ENCODE results near the gene MPC1.
"Not testable (repeated sequence)": the region's sequence is repeated elsewhere in the genome, so short reads cannot be mapped to it uniquely, and the experiment has no call there.

Gene MPC1

DNA sequence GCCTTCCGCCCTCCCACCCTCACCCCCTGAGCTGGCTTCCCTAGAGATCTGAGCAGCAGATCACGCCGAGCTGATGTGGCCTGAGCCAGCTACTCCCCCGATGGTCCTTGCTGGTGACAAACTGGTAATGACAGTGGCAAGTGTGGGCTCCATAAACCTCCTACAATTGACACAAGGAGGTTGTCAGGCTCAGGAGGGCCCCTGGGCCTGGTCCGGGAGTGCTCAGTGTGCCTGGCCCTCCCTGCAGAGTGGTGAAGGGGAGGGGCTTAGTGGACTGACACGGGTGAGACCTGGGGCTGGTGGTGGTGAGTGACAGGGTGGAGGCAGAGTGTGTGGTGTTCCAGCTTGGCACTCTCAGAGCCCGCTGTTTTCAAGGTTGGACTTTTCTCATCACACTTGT lies 22.6 kb upstream of the MPC1 start:
- DNase-seq: no peak

DNA sequence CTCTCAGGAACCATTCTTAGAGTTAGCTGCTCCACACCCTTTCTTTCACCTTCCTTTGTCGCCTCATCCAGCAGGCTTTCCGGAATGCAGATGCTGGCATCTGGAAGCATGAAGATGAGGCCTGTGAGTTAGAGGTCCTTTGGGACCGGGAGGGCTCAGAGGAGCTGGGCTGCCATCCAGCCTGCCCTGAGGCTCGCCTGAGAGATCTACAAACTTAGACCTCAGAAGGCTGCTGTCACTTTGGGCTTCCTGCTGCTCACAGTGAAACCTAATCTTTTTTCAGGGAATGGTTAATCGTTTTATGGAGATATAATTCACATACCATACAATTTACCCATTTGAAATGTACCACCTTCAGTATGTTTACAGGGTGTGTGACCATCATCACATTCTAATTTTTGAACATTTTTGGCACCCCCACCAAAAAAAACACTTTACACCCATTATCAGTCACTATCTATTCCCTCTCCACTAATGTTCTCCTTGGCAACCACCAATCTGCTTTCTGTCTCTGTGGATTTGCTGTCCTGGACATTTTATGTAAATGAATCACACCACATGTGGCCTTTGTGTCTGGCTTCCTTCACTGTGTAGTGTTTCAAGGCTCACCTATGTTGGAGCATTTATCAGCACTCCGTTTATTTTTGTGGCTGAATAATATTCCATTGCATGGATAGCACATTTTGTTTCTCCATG lies 20.0 kb upstream of the MPC1 start:
- no peak for DNase-seq

DNA sequence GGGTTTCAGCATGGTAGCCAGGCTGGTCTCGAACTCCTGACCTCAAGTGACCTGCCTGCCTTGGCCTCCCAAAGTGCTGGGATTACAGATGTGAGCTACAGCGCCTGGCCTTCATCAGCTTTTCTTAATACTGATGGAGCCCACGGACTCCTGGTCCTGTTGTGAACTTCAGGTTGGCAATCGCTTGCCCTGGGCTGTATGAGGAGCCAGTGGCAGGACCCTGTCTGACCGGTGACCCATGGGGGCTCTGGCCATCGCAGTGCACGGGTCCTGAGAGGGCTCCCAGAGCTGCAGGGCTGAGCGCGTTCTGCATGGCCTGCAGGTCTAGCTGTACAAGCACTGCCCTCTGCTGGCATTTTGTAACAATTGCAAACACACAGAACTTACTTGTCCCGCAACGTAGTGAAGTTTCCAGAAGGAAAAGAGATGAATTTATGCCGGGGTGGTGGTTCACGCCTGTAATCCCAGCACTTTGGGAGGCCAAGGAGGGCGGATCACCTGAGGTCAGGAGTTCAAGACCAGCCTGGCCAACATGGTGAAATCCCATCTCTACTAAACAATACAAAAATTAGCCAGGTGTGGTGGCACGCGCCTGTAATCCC lies 18.0 kb upstream of the MPC1 start:
- DNase-seq: peak; percentile 50

DNA sequence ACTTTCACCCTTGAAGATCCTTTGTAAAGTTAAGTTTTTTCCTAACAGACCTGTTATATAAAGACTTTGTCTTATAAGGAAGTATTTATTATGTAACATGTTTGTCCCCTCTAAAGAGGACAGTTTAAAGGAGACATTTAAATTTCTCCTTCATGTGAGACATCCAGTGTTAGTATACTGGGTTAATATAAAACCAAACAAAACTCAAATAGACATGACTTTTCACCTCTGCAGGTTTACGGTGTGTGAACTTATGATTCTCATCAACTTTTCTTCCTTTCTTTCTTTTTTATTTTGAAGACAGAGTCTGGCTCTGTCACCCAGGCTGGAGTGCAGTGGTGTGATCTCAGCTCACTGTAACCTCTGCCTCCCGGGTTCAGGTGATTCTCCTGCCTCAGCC lies 17.4 kb upstream of the MPC1 start:
- DNase-seq: no peak

DNA sequence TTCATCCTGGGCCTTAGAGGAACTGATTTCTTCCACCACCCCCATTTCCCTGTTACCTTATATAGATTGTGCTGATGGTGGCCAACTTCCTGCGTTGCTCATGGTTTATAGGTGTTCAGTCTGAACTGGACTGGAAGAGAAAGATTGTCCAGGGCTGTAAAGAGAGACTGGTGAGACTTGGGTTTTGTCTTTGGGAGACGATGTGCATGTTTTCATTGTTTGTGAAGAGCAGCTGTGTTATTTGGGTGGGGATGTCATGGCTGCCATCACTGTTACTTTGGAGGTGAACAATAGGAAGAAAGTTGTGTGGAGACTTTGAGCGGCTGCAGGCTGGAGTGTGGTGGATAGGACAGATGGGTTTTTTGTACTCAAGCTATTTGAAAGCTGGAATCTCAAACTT lies 15.6 kb upstream of the MPC1 start:
- DNase-seq: no peak

DNA sequence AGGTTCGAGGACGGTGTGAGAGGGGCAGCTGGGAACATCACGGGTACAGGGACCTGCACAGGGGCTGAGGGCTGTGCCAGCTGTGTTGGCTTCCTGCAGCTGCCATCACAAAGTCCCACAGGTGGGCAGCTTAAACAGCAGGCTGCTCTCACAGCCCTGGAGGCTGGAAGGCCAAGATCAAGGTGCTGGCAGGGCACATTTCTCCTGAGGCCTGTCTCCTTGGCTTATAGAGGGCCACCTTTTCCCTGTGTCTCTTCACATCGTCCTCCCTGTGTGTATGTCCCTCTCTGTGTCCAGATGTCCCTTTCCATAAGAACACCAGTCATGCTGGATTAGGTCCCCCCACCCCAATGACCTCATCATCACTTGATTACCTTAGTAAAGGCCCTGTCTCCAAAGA lies 15.1 kb upstream of the MPC1 start:
- no peak for DNase-seq

DNA sequence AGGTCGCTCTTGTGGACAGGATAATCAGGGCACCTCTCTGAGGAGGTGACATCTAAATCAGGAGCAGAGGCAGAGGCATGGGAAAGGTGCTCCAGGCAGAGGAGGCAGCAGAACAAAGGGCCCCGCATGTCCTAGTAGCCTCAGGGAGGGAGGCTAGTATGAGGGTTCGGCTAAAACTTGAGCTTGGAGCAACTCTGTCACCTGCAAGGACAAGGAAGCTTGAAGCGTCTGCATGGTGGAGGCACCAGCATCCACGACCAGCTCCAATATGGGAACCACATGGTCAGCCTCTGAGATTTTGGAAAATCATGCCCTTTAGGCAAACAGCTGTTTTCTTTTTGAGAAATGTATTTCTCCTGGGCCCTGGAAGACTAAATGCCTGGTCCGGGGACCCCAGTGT lies 13.0 kb upstream of the MPC1 start:
- no peak for DNase-seq

DNA sequence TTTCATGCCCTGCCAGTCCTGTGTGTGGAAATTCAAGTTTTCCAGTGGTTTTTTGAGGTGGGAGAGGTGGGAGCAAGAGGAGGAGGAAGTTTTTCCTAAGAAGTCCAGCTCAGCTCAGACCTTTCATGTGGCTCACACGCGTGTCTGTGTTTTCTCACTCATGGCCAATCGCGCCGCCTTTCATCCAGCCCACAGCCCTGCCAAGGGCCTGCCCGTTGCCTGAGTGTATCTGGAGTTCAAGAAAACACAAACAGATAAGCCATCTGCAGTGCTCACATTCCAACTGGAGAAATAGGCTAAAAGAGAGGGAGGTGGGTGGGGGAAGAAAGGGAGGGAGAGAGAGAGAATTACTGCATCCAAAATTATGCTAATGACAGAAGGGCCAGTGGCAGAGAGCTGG lies 12.6 kb upstream of the MPC1 start:
- no peak for DNase-seq

DNA sequence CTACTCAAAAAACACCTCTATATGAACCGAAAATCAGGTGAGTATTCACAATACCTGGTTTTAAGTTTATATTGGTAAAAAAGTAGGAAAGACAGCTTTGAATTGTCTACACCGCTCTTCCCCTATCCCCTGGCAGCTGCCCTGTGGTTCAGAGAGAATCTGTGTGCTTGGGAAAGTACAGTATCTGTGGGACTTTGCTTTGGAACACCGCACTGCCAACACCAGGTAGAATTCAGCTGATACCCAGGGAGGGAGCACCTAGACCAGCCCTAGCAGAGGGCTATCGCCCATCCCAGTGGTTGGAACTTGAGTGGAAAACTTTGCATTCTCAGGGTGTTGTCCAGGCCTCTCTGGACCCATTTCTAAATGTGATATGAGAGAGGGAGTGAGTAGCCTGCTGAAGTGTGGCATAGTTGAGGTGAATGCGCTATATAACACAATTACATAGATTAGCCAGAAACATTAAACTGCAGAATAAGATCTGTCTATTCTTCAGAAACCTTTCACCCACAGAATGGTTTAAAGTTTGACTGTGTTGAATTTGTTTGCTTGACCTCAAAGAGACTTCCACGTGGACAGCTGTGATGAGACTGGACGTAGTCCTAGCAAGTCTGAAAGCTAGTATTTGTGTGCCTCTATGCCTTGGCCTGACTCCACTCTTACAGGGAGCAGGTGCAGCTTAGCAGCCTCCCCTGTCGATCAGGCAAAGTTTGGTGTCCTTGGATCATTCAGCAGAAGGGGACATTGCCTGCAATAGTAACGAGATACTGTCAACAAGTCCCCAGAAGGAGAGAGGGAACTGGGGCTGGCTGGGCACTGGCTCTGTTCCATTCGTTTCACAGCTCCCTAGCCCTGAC lies 11.5 kb upstream of the MPC1 start:
- DNase-seq: no peak

DNA sequence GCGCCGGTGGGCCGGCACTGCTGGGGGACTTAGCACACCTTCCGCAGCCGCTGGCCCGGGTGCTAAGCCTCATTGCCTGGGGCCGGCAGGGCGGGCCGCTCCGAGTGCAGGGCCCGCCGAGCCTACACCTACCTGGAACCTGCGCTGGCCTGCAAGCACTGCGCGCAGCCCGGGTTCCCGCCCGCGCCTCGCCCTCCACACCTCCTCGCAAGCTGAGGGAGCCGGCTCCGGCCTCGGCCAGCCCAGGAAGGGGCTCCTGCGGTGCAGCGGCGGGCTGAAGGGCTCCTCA lies 10.7 kb upstream of the MPC1 start:
- DNase-seq: no peak

DNA sequence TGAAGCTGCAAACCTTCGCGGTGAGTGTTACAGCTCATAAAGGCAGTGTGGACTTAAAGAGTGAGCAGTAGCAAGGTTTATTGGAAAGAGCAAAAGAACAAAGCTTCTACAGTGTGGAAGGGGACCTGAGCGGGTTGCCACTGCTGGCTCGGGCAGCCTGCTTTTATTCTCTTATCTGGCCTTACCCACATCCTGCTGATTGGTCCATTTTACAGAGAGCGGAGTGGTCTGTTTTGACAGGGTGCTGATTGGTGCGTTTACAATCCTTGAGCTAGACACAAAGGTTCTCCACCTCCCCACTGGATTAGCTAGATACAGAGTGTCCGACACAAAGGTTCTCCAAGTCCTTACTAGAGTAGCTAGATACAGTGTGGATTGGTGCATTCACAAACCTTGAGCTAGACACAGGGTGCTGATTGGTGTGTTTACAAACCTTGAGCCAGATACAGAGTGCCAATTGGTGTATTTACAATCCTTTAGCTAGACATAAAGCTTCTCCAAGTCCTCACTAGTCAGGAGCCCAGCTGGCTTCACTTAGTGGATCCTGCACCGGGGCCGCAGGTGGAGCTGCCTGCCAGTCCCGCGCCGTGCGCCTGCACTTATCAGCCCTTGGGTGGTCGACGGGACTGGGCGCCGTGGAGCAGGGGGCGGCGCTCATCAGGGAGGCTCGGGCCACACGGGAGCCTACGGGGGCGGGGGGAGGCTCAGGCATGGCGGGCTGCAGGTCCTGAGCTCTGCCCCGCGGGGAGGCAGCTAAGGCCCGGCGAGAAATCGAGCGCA lies 10.2 kb upstream of the MPC1 start:
- not testable (repeated sequence) for DNase-seq

DNA sequence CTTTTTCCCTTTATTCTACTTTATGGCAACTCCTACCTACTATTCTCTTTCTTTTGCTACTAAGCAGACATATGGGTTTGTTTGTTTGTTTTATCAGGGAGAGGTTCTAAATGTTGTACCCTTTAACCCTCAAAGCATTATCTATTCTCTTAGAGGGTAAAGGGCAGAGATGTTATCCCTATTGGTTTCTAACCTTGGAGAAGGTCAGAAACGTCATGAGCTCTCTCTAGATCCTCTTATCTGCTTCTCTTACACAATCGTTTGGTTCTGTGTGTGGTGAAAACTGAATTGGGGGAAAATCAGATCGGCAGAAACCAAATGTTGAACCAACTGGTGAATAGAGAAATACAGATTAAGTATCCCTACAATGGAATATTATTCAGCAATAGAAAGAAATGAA lies 6.4 kb upstream of the MPC1 start:
- DNase-seq: no peak

DNA sequence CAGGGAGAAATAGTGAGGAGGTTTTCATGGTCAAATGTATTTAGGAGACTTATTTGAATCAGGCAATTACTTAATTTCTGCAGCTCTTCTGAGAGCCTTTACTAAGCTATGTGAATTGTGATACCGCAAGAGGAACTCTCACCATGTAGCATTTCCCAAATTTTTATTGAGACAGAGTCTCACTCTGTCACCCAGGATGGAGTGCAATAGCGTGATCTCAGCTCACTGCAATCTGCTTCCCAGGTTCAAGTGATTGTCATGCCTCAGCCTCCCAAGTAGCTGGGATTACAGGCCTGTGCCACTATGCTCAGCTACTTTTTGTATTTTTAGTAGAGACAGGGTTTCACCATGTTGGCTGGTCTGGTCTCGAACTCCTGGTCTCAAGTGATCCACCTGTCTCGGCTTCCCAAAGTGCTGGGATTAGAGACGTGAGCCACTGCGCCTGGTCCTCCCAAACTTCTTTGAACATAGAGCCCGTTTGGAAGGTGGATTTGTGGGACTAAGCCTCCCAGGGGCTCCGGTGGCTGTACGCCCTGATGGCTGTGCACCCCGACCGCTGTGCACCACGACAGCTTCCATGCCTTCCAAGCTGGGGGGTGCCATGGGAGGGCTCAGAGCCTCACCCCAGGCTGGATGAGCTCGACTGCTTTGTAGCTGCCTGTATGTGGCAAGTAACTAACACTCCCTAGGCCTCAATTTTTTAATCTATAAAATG lies 5.7 kb upstream of the MPC1 start:
- no peak for DNase-seq

DNA sequence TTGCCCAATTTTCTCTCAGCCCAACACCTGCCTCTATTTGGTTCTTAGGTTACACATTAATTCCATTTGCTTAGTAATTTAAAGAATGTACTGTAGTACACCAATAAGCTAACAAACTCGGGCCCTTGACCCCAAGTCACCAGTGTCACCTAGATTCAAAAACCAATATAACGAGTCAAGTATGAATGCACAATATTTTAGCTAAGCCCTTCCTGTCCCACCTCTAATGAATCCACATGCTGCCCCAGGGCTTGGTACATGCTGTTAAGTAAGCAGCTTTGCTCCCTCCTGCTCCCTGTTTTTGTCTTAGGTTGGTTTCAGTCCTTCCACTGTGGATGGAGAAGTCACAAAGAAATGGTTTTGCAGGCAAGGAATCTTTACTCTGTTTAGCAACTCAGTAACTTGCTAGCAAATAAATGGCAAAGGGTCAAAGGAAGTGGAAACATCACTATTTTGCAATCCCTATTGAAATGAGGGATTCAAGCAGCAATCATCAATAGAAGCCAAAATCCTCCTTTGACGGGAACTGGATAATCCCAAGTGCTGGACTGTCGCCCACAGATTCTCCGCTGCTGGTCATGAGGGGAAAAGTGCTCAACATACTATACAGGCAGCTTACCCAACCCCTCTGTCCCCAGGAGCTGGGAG lies 5.0 kb upstream of the MPC1 start:
- no peak for DNase-seq

DNA sequence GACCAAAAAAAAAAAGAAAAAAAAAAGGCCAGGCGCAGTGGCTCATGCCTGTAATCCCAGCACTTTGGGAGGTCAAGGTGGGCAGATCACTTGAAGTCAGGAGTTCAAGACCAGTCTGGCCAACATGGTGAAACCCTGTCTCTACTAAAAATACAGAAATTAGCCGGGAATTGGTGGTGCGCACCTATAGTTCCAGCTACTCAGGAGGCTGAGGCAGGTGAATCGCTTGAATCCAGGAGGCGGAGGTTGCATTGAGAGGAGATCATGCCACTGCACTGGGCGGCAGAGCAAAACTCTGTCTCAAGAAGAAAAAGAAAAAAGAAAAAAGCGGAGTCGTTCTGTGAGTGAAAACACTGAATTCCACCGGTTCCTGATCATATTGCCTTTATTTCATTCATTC lies 4.4 kb upstream of the MPC1 start:
- DNase-seq: not testable (repeated sequence)

DNA sequence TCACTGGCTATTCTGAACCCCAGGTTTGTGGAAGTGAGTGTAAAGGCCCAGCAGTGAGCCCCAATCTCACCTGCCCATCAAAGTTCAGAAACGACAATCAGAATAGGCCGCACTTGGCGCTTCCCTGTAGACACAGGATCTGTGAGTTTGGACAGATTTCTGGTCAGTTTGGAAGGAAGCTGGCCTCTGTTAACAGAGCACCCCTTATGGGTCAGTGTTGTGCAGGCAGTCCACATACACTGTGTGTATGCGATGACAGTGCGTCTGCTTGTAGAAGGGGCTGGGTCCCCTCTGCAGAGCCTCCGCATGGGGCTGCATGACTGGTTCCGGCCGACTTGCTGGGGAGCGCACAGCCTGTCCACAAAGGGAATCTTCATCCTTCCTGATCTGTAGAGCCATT lies 3.4 kb upstream of the MPC1 start:
- DNase-seq: no peak

DNA sequence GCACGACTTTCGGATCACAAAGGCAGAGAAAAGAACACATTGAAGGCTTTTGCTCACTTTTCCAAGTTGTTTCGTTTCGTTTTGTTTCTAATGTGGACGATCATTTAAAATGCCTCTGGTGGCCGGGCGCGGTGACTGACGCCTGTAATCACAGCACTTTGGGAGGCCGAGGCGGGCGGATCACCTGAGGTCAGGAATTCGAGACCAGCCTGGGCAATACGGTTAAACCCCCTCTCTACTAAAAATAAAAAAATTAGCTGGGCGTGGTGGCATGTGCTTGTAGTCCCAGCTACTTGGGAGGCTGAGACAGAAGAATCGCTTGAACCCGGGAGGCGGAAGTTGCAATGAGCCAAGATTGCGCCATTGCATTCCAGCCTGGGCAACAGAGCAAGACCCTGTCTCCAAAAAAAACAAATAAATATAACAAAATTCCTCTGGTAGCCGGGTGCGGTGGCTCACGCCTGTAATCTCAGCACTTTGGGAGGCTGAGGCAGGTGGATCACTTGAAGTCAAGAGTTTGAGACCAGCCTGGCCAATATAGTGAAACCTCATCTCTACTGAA lies 1.1 kb upstream of the MPC1 start:
- DNase-seq: not testable (repeated sequence)

DNA sequence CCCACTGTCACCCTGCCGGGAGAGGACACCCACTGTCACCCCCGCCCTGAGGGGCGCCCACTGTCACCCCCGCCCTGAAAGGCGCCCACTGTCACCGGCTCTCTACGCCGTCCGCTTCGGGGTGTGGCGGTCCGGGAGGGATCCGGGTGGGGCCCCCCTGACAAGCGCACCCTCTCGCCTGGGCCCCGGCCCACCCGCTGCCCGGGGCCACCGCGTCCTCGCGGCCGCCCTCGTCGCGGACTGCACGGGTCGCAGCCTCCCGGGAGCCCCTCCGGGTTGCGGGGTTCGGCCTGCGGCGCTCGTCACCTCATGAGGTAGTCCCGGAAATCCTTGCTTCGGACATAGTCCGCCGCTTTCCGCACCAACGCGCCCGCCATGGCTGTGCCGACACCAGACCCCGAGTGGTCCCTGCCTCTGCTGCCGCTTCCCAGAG lies 224 bp downstream of the MPC1 start:
- DNase-seq: no peak

DNA sequence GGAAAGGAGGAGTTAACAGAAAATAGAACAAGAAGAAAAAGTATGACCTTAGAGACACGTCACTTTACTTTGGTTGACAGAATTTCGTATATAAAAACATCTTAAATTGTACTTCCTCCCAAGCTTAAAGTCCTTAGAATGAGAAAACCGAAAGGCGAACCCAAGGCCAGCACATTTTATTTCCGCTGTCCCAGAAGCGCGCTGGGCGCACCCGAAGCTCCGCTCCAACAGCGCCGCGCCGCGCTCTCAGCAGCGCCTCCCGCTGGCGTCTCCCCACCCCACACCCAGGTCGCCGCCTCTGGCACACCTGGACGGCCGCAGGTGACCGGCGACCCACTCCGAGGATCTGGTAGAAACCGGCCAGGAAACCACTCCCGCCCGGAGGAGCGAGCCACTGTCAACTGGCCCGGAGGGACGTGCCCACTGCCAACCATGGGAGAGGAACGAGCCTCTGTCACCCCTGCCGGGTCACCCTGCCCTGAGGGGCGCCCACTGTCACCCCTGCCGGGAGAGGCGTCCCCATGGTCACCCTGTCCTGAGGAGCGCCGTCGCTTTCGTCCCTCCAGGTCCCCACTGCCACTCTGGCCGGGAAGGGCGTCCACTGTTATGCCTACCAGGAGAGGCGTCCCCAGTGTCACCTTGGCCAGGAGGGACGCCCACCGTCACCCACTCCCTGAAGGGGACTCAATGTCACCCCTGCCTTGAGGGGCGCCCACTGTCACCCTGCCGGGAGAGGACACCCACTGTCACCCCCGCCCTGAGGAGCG lies 824 bp downstream of the MPC1 start:
- DNase-seq: peak; percentile 67

DNA sequence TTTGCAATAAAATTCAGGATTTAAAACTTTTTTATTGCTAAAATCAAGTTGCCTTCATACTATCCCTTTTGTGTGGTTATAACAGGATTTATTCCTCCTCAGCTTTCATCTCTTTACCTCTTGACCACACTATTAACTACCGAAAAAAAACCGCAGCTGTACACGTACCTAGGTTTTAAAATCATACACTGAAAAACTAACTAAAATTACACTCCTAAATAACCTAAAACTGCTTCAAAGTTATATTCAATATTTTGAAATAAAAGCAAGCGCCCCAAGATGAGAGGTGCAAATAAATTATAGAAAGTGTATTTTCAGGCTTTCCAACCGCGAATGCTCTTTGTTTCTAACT lies 1.4 kb downstream of the MPC1 start:
- no peak for DNase-seq

DNA sequence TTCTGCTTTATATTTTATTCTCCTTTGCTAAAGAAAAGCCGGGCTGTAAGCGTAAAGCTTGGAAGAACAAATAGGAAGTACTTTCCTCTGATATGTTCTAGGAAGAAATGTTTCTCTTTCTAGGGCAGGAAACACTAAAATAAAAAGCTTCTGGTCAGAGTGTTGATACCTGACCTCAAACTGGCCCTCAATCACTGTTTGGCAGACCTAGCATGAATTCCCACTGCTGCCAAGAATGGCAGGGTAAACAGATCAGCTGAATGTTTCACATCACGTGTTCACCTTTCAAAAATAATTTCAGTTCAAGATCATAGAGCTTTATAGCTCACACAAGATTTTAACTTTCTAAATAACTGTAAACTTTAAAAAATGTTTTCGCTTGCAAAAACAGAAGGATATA lies 2.9 kb downstream of the MPC1 start:
- no peak for DNase-seq

All from HCEC 1CT (cell line).